A673 (cell line): ENCODE results near the gene MICAL2. TPM values are rescaled to one million over a fixed set of nuclear protein-coding genes. Genes with fewer than 3 reads are reported as not detected.

Experiments
- BruUV-seq: library from RNA; stranded (reverse); fragments of 400-500 nt; replicated peaks from 2 replicates; lab custom pipeline; 2021; lab: Mats Ljungman, UMichigan
- CTCF ChIA-PET: fragments of 300-600 bp; sonication (Branson Sonifier 250); formaldehyde crosslinking; loops from one replicate; lab custom pipeline; 2022; ENCODE audit warnings: antibody characterized with exemption; lab: Charles Lee
- POLR2A ChIA-PET: fragments of 300-600 bp; sonication (Branson Sonifier 250); formaldehyde crosslinking; loops from one replicate; lab custom pipeline; 2022; ENCODE audit warnings: antibody characterized with exemption; ENCODE audit not compliant: low non-redundant PET; lab: Charles Lee
- DNase-seq: peaks from one replicate; pipeline ENCODE4 v3.0.0-alpha.2; 2015; ENCODE audit warnings: low spot score
- H3K27ac ChIP-seq: fragments of 200-600 bp; sonication (generic); 2 replicates; pipeline ENCODE4 v1.5.1; 2016; ENCODE audit warnings: mixed run types, low read depth, mild to moderate bottlenecking, mixed read lengths, antibody characterized with exemption, low read length; ENCODE audit not compliant: poor library complexity, severe bottlenecking
- H3K27me3 ChIP-seq: fragments of 200-600 bp; sonication (generic); replicated peaks from 2 replicates; pipeline ENCODE4 v1.6.1; 2017; ENCODE audit warnings: mixed run types, low read depth, mild to moderate bottlenecking, mixed read lengths, antibody characterized with exemption, low read length; ENCODE audit not compliant: insufficient read depth, poor library complexity
- H3K36me3 ChIP-seq: fragments of 200-600 bp; sonication (generic); 2 replicates; pipeline ENCODE4 v1.6.1; 2016; ENCODE audit warnings: mixed run types, mild to moderate bottlenecking, mixed read lengths, antibody characterized with exemption, low read length; ENCODE audit not compliant: insufficient read depth, poor library complexity, severe bottlenecking
- H3K4me1 ChIP-seq: fragments of 200-600 bp; sonication (generic); 2 replicates; pipeline ENCODE4 v1.6.1; 2017; ENCODE audit warnings: mixed run types, mild to moderate bottlenecking, mixed read lengths, antibody characterized with exemption, low read length; ENCODE audit not compliant: insufficient read depth, poor library complexity, severe bottlenecking
- H3K4me3 ChIP-seq: fragments of 200-600 bp; sonication (generic); 2 replicates; pipeline ENCODE4 v1.5.1; 2016; ENCODE audit warnings: low read depth, mixed run types, mild to moderate bottlenecking, mixed read lengths, low read length; ENCODE audit not compliant: poor library complexity, severe bottlenecking
- H3K9me3 ChIP-seq: fragments of 200-600 bp; sonication (generic); 2 replicates; pipeline ENCODE4 v1.6.1; 2016; ENCODE audit warnings: mixed run types, low read depth, mild to moderate bottlenecking, mixed read lengths, antibody characterized with exemption, low read length; ENCODE audit not compliant: poor library complexity, severe bottlenecking
- EZH2 ChIP-seq: fragments of 200-600 bp; sonication (generic); IDR thresholded peaks from 2 replicates; pipeline ENCODE4 v1.6.1; 2017; ENCODE audit warnings: borderline replicate concordance, low read depth, mild to moderate bottlenecking, mixed read lengths, antibody characterized with exemption, low read length; ENCODE audit not compliant: poor library complexity, severe bottlenecking
- intact Hi-C: fragments of 100-400 bp; cut with micrococcal nuclease; formaldehyde crosslinking; loops from one replicate; pipeline ENCODE4 v1.10.0; 2022; ENCODE audit not compliant: unreplicated experiment
- total RNA-seq: library from RNA; stranded (reverse); gene quantifications from 2 replicates; pipeline ENCODE4 v1.2.3, GENCODE V29; 2021
- TF ChIP-seq, protein P1 (sequence below): fragments of 300-800, 200-600 bp; sonication (generic); conservative IDR thresholded peaks from 2 replicates; pipeline ENCODE4 v1.5.1; 2017; ENCODE audit warnings: low read depth, mild to moderate bottlenecking, antibody characterized with exemption, low read length, moderate library complexity, mixed read lengths

The MICAL2 gene
- total RNA-seq, 1 experiment from 2014 or later = 1.1 TPM

GRCh38 chr11:12134236-12134585 is 23.8 kb downstream of the MICAL2 start:
- TF ChIP-seq EZH2 = no peak
- TF ChIP-seq, protein P1, sequence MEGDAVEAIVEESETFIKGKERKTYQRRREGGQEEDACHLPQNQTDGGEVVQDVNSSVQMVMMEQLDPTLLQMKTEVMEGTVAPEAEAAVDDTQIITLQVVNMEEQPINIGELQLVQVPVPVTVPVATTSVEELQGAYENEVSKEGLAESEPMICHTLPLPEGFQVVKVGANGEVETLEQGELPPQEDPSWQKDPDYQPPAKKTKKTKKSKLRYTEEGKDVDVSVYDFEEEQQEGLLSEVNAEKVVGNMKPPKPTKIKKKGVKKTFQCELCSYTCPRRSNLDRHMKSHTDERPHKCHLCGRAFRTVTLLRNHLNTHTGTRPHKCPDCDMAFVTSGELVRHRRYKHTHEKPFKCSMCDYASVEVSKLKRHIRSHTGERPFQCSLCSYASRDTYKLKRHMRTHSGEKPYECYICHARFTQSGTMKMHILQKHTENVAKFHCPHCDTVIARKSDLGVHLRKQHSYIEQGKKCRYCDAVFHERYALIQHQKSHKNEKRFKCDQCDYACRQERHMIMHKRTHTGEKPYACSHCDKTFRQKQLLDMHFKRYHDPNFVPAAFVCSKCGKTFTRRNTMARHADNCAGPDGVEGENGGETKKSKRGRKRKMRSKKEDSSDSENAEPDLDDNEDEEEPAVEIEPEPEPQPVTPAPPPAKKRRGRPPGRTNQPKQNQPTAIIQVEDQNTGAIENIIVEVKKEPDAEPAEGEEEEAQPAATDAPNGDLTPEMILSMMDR = no peak
- Histone ChIP-seq H3K27ac (no peak overlapping the region), H3K27me3 (no peaks in the 10 kb centered on the region), H3K4me3 (no peak overlapping the region), H3K36me3 (no peaks in the 10 kb centered on the region), H3K9me3 (no peaks in the 10 kb centered on the region), H3K4me1 (no peaks in the 10 kb centered on the region)
- CTCF ChIA-PET = no interaction called here
- BruUV-seq = no TSS peak
- POLR2A ChIA-PET = no interaction called here
- intact Hi-C loops = no loop called here
- DNase-seq = no peak

DNA sequence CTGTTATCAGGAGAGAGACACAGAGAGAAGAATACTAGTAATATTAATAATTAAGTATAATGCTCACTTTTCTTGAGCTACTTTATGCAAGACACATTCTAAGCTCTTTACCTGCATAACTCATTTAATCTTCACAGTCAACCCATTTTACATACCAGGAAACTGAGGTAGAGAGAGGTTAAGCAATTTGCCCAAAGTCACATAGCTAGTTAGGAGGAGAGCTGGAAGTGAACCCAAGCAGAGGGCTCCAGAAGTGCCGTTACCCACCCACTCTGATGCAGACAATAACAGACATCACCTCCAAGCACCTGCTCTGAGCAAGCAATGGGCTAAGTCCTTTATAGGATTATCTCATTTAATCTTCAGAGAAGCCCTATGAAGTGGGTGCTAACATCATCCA is 24.8 kb downstream of the MICAL2 start:
- Histone ChIP-seq H3K4me3 (no peak overlapping the region), H3K27me3 (no peaks in the 10 kb centered on the region), H3K9me3 (no peaks in the 10 kb centered on the region), H3K4me1 (no peaks in the 10 kb centered on the region), H3K27ac (no peak overlapping the region), H3K36me3 (no peaks in the 10 kb centered on the region)
- ChIA-PET CTCF (no interaction called here), POLR2A (no interaction called here)
- intact Hi-C loops = no loop called here
- TF ChIP-seq EZH2 = no peak
- TF ChIP-seq, protein P1 = no peak
- no peak for DNase-seq
- BruUV-seq = no TSS peak

- no peaks in the 10 kb centered on the region for H3K27me3 ChIP-seq
- POLR2A ChIA-PET = no interaction called here
- BruUV-seq = no TSS peak
- H3K4me3 ChIP-seq = no peak overlapping the region
- CTCF ChIA-PET = no interaction called here
- no peaks in the 10 kb centered on the region for H3K36me3 ChIP-seq
- TF ChIP-seq EZH2 = no peak
- TF ChIP-seq, protein P1 = no peak
- no peak overlapping the region for H3K27ac ChIP-seq
- no peaks in the 10 kb centered on the region for H3K4me1 ChIP-seq
- no peaks in the 10 kb centered on the region for H3K9me3 ChIP-seq
- no peak for DNase-seq
- intact Hi-C loops = no loop called here
Observed at GRCh38 chr11:12137005-12137690, 26.8 kb downstream of the MICAL2 start.
